DMS 273 treated with DMSO at 0.1 percent for 48 hours (cell line): Measurements from ENCODE around the gene ZAR1.
"Not testable (repeated sequence)": the region's sequence is repeated elsewhere in the genome, so short reads cannot be mapped to it uniquely, and the experiment has no call there.

ENCODE experiments used
- DNase-seq: peaks from one replicate; lab custom pipeline; 2025; lab: John Stamatoyannopoulos, UW

The ZAR1 gene, protein sequence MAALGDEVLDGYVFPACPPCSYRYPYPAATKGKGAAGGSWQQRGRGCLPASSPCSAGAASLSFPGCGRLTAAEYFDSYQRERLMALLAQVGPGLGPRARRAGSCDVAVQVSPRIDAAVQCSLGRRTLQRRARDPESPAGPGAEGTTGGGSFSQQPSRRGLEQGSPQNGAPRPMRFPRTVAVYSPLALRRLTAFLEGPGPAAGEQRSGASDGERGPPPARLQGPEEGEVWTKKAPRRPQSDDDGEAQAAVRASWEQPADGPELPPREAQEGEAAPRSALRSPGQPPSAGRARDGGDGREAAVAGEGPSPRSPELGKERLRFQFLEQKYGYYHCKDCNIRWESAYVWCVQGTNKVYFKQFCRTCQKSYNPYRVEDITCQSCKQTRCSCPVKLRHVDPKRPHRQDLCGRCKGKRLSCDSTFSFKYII

DNA sequence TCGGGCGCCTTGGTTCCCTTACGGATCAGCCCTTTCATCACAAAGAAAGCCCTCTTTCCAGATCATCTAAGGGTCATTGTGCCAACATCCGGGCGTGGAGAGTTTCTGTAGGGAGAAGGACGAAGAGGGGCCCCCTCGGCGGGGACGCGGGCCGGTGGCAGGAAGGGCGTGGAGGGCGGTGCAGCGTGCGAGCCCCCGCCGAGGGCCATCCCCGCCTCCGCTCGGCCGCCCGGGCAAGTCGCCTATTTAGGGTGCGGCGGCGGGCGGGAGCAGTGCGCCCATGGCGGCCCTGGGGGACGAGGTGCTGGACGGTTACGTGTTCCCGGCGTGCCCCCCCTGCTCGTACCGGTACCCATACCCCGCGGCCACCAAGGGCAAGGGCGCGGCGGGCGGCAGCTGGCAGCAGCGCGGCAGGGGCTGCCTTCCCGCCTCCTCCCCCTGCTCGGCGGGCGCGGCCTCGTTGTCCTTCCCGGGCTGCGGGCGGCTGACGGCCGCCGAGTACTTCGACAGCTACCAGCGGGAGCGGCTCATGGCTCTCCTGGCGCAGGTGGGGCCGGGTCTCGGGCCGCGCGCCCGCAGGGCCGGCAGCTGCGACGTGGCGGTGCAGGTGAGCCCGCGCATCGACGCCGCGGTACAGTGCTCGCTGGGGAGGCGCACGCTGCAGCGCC is at the start of gene ZAR1:
ZAR1 (plus strand) TSS at position 241 of the 668 bp plus-strand sequence; CDS start at position 281, 40 bp downstream.
- no peak for DNase-seq

GRCh38 chr4:48440914-48441313 is 49.1 kb upstream of the ZAR1 start:
- not testable (repeated sequence) for DNase-seq

DNA sequence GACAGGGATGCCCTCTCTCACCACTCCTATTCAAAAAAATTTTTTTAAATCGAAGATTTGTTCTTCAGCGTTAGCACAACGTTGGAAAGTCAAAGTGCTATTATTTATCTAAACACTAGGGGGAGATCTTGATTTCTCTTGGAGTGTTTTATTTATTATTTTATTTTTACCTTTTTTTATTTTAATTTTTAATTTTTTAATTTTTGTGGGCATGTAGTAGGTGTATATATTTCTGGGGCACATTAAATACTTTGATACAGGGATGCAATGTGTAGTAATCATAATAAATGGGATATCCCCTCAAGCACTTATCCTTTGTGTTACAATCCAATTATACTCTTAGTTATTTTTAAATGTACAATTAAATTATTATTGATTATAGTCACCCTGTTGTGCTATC is 44.3 kb upstream of the ZAR1 start:
- DNase-seq = no peak

DNA sequence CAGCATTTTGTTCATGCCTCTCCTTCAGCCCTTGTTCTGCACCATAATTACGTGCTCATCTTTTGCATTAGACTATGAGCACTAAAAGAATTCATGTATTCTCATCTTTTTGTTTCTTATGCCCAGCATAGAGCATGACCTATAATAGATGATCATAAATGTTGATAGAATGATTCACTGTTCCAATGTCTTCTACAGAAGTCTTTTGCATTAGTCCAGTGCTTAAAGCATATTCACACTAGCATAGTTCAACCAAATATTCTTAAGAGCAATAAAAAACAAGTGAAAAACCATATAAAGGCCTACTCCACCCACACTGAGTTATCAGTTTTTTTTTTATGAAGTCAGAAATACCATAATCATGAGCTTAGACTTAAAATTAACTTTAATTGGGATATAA is 43.4 kb upstream of the ZAR1 start:
- DNase-seq = no peak

GRCh38 chr4:48449151-48449550 is 40.9 kb upstream of the ZAR1 start:
- DNase-seq = no peak

DNA sequence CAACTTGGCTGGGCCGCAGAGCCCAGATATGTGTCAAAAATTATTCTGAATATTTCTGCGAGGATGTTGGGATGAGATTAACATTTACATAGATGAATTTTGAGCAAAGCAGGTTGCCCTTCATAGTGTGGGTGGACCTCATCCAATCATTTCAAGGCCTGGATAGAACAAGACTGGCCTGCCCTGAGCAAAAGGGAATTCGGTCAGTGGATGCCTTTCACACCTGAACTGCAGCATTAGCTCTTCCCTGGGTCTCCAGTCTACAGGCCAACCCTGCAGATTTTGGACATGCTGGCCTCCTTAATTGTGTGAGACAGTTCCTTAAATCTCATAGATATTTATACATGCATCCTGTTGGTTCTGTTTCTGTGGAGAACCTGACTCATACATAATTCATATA is 39.3 kb upstream of the ZAR1 start:
- DNase-seq = no peak

GRCh38 chr4:48451656-48452055 is 38.4 kb upstream of the ZAR1 start:
- DNase-seq = not testable (repeated sequence)

- DNase-seq = no peak
These were observed 35.5 kb upstream of the ZAR1 start for GRCh38 chr4:48454591-48454990.

GRCh38 chr4:48461000-48461399 is 29.1 kb upstream of the ZAR1 start:
- no peak for DNase-seq

GRCh38 chr4:48462363-48462762 is 27.7 kb upstream of the ZAR1 start:
- DNase-seq = no peak

DNA sequence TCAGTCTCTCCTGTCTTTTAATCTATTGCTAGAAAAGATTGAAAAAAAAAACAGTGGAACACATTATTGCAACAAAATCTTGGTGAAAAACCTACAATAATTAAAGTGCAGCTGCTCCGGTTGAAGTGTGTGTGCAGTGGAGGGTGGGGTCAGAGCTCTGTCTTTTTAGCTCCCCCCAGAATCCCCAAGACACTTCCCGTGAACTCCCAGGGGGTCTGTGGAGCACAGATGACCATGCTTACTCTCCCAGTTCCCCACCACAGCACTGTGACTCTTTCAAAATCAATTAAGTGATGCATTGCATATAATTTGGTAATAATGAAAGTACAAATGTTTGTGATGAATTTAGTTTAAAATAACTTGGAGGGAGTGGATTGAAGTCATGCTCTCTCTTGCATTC is 22.6 kb upstream of the ZAR1 start:
- no peak for DNase-seq

DNA sequence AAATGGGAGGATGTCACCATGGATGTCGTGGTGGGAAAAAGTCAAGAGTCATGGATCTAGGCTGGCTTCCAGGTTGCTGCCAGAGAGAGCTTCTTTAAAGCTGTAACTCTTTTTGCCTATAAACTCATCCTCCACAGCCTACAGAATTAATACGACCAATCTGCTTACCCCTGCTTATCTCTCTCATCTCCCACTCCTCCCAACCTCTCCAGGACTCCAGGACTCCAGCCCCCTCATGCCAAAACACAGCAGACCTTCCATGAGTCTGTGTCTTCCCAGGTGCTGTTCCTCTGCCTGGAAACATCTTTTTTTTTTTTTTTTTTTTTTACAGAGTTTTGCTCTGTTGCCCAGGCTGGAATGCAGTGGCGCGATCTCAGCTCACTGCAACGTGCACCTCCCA is 22.2 kb upstream of the ZAR1 start:
- no peak for DNase-seq

- DNase-seq = no peak
These were observed 19.9 kb upstream of the ZAR1 start for GRCh38 chr4:48470137-48470536.

GRCh38 chr4:48470570-48470969 is 19.5 kb upstream of the ZAR1 start:
- DNase-seq = no peak

DNA sequence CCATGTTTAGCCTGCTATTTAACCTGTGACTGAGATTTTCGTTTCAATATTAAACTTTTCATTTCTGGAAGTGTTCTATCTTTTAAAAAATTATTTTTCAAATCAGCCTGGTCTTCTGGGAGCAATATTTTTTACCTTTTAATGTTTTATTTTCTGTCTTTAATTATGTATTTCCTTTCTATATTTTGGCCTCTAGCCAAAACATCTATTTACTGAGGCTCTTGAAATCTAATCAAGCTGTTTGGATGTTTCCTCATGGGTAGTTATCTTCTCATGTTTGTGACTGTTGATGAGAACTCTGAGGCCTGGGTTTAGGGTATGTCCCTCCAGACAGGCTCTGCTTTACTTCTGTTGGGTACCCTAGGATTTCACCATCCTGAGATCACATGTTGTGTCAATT is 17.3 kb upstream of the ZAR1 start:
- DNase-seq = no peak

DNA sequence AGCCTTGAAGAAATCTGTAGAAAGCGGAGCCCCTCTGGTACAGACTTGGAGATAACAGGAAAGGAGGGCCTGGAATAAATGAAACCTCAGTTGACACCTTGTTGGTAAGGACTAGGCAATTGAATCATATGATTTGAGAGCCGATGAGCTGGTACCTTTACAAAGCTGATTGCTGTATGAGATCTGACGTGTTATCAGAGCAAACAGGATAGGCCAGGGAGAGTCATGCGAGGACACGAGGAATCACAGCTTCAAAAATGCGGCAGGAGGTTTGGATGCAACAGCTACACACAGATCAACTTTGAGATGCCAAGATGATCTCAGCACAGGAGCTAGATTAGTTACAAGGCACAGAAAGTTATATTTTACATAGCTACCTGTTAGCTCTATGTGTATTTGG is 14.3 kb upstream of the ZAR1 start:
- DNase-seq = no peak

DNA sequence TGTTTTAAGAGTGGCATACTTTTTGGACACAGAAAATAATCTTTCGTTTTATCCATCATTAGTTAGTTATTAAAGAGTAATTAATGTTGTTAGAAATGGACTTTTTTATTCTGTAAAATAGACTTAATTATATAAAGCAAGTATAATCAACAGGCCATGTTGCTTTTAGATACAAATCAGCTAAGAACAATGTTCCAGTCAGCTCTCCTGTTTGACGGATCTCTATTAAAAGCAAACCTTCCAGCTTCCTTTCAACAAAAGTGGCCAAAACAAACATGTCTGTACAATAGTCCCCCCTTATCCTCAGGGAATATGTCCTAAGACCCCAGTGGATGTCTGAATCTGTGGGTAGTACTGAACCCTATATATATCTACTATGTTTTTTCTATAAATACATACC is 11.8 kb upstream of the ZAR1 start:
- no peak for DNase-seq

DNA sequence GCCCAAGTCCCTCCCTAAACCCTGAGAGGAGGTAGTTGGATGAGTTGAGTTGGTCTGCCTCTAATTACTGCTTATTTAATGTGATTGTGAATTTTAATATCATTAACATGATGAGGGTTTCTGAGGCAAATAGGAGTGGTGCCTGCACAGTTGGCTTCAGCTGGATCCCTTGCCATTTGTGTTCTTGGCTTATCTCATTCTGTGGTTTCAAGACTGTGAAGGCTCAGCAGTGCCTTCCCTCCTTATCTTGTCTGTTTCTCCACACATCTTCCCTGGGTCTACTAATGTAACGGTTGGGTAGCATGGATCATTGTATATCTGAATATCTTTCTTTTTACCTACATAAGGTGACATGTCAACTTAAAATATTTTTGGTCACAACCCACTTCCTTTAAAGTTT is 8.5 kb upstream of the ZAR1 start:
- DNase-seq = no peak

DNA sequence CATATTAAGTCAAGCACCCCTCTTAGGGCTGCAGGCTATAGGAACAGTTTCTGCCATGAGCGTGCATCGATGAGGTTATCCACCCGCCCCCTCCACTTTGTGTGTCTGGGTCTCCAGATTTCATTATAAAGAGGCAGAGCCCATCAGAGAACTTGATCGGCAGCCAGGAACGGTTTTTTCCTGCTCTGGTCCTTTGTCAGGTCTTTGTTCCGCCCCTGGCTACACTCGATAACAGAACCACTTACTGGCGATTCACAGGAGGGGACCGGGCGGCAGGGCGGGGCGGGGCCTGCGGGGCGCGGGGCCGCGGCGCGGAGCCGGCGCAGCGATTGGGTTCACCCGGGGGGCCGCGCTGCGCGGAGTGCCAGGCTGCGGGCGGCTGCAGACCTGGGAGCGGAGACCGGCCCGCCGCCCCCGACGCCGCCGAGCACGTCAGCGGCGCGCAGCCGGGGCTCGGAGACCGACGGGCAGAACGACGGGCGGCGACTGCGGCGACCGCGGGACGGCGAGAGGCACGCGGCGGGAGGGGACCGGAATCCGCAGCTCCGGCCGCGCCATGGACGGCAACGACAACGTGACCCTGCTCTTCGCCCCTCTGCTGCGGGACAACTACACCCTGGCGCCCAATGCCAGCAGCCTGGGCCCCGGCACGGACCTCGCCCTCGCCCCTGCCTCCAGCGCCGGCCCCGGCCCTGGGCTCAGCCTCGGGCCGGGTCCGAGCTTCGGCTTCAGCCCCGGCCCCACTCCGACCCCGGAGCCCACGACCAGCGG is 6.9 kb upstream of the ZAR1 start, which contains the start of gene SLC10A4:
SLC10A4 (plus strand) TSS at position 338 of the 771 bp plus-strand sequence; CDS start at position 557, 219 bp downstream.
- no peak for DNase-seq

DNA sequence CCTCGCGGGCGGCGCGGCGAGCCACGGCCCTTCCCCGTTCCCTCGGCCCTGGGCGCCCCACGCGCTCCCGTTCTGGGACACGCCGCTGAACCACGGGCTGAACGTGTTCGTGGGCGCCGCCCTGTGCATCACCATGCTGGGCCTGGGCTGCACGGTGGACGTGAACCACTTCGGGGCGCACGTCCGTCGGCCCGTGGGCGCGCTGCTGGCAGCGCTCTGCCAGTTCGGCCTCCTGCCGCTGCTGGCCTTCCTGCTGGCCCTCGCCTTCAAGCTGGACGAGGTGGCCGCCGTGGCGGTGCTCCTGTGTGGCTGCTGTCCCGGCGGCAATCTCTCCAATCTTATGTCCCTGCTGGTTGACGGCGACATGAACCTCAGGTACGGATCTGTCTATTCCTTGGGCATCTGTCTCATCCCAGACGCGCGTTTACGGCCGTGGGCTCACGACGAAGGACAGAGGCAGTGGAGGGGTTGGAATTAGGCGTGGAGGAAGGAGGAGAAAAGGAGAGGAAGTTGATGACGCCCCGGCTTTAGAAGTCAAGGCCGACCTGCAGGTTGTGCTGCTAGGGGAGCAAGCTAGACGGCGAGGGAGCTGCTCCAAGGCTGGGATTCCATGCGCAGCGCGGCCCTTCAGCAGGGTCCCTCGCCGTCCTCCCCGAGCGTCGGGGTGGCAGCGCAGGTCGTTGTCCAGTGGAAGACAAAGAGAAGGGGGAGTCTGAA is 6.1 kb upstream of the ZAR1 start:
- no peak for DNase-seq

DNA sequence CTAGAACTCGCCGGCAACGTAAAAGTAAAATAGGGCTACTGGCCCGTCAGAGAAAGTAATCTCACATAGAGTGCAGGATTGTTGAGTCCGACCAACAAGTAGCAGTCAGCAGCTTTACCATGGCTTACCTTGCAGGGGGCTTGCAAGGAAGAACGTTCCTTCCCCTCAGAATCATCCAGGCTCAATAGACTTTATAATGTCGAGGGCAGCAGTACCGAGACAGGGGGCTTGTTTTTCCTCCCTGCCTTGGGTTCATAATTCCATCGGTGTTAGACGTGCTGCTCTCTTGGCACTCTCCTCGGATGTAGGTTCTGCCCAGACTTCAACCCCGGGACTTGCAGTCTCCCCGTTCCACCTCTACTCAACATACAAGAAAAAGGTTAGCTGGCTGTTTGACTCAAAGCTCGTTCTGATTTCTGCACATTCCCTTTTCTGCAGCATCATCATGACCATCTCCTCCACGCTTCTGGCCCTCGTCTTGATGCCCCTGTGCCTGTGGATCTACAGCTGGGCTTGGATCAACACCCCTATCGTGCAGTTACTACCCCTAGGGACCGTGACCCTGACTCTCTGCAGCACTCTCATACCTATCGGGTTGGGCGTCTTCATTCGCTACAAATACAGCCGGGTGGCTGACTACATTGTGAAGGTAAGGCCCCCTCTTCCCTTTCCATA is 5.4 kb upstream of the ZAR1 start:
- no peak for DNase-seq

- DNase-seq = no peak
These were observed 405 bp upstream of the ZAR1 start for GRCh38 chr4:48489683-48490011.
